GM12891 (cell line): ENCODE data around the gene NPNT.

ENCODE experiments used
- DNase-seq: peaks from one replicate; pipeline ENCODE4 v3.0.0; 2011; ENCODE audit warnings: low spot score; ENCODE audit not compliant: insufficient read length
- FAIRE-seq: peaks from 2 replicates; lab custom pipeline; 2011; peaks lifted over from hg19 to GRCh38; lab: Jason Lieb, UNC
- PAX5 ChIP-seq: IDR thresholded peaks from 2 replicates; pipeline ENCODE4 v1.6.1; 2011; ENCODE audit warnings: low read length, moderate library complexity, mild to moderate bottlenecking; ENCODE audit not compliant: insufficient read depth, severe bottlenecking
- POLR2A ChIP-seq: IDR thresholded peaks from 2 replicates; pipeline ENCODE4 v1.6.1; 2011; ENCODE audit warnings: low read depth, low read length, control low read depth
- POLR2AphosphoS5 ChIP-seq: IDR thresholded peaks from 2 replicates; pipeline ENCODE4 v1.6.1; 2011; ENCODE audit warnings: low read depth, low read length, control low read depth
- POU2F2 ChIP-seq: IDR thresholded peaks from 2 replicates; pipeline ENCODE4 v1.6.1; 2011; ENCODE audit warnings: low read depth, mild to moderate bottlenecking, control low read depth, low read length, moderate library complexity
- SPI1 ChIP-seq: IDR thresholded peaks from 2 replicates; pipeline ENCODE4 v1.6.1; 2011; ENCODE audit warnings: low read depth, low read length, control low read depth
- TAF1 ChIP-seq: IDR thresholded peaks from 2 replicates; pipeline ENCODE4 v1.6.1; 2011; ENCODE audit warnings: low read depth, low read length, control low read depth

Gene NPNT

GRCh38 chr4:105878668-105879067 is 16.6 kb upstream of the NPNT start:
- no peak for TF ChIP-seq POLR2AphosphoS5
- TF ChIP-seq SPI1, result no peak
- no peak for TF ChIP-seq POLR2A
- TF ChIP-seq PAX5, result no peak
- no peak for TF ChIP-seq TAF1
- TF ChIP-seq POU2F2, result no peak
- FAIRE-seq (no peak), DNase-seq (no peak)

GRCh38 chr4:105887508-105887907 is 7.8 kb upstream of the NPNT start:
- FAIRE-seq (no peak), DNase-seq (no peak)
- TF ChIP-seq POLR2AphosphoS5 (no peak), SPI1 (no peak), POU2F2 (no peak), PAX5 (no peak), POLR2A (no peak), TAF1 (no peak)

GRCh38 chr4:105895583-105896460 is 551 bp downstream of the NPNT start:
- FAIRE-seq (no peak), DNase-seq (peak; percentile 17)
- no peak for TF ChIP-seq SPI1
- TF ChIP-seq POLR2AphosphoS5, result no peak
- TF ChIP-seq TAF1, result no peak
- TF ChIP-seq POU2F2, result no peak
- TF ChIP-seq POLR2A, result no peak
- no peak for TF ChIP-seq PAX5

- TF ChIP-seq PAX5 (no peak), POLR2AphosphoS5 (no peak), POU2F2 (no peak), POLR2A (no peak), SPI1 (peak; percentile 43; the same call in 1 of the 2 replicates), TAF1 (no peak)
- DNase-seq, result peak; percentile 2
Measured at GRCh38 chr4:105896461-105896942, 1.2 kb downstream of the NPNT start.

GRCh38 chr4:105896984-105897775 is 1.9 kb downstream of the NPNT start:
- no peak for FAIRE-seq
- TF ChIP-seq POU2F2 (no peak), SPI1 (no peak)
- DNase-seq, result no peak

More at GRCh38 chr4:105896461-105896942, 1.2 kb downstream of the NPNT start:
- FAIRE-seq, result peak; percentile 33

- DNase-seq (no peak), FAIRE-seq (no peak)
- TF ChIP-seq POLR2A, result no peak
- TF ChIP-seq SPI1, result no peak
- no peak for TF ChIP-seq POLR2AphosphoS5
- TF ChIP-seq PAX5, result no peak
- TF ChIP-seq POU2F2, result no peak
- no peak for TF ChIP-seq TAF1
Measured at GRCh38 chr4:105900541-105900940, 5.3 kb downstream of the NPNT start.

GRCh38 chr4:105902550-105903262 is 7.4 kb downstream of the NPNT start:
- no peak for TF ChIP-seq POLR2A
- TF ChIP-seq TAF1, result no peak
- no peak for TF ChIP-seq POU2F2
- no peak for TF ChIP-seq SPI1
- TF ChIP-seq PAX5, result no peak
- no peak for TF ChIP-seq POLR2AphosphoS5
- FAIRE-seq, result no peak
- DNase-seq, result no peak

- FAIRE-seq (no peak), DNase-seq (no peak)
- TF ChIP-seq PAX5, result no peak
- TF ChIP-seq POLR2AphosphoS5, result no peak
- no peak for TF ChIP-seq TAF1
- no peak for TF ChIP-seq SPI1
- TF ChIP-seq POU2F2, result no peak
- TF ChIP-seq POLR2A, result no peak
Measured at GRCh38 chr4:105909787-105910281, 14.6 kb downstream of the NPNT start.

- no peak for FAIRE-seq
- no peak for TF ChIP-seq SPI1
- TF ChIP-seq POLR2AphosphoS5, result no peak
- no peak for TF ChIP-seq POU2F2
- no peak for TF ChIP-seq POLR2A
- no peak for TF ChIP-seq PAX5
- no peak for TF ChIP-seq TAF1
- no peak for DNase-seq
Measured at GRCh38 chr4:105911426-105911825, 16.2 kb downstream of the NPNT start.
